ENCODE measurements around the gene TBRG4.
"Not testable (repeated sequence)": the region's sequence is repeated elsewhere in the genome, so short reads cannot be mapped to it uniquely, and the experiment has no call there.

Gene TBRG4
- 91.6 reads per million, percentile 81 among the genes with 10 or more reads in this experiment for total RNA-seq

DNA sequence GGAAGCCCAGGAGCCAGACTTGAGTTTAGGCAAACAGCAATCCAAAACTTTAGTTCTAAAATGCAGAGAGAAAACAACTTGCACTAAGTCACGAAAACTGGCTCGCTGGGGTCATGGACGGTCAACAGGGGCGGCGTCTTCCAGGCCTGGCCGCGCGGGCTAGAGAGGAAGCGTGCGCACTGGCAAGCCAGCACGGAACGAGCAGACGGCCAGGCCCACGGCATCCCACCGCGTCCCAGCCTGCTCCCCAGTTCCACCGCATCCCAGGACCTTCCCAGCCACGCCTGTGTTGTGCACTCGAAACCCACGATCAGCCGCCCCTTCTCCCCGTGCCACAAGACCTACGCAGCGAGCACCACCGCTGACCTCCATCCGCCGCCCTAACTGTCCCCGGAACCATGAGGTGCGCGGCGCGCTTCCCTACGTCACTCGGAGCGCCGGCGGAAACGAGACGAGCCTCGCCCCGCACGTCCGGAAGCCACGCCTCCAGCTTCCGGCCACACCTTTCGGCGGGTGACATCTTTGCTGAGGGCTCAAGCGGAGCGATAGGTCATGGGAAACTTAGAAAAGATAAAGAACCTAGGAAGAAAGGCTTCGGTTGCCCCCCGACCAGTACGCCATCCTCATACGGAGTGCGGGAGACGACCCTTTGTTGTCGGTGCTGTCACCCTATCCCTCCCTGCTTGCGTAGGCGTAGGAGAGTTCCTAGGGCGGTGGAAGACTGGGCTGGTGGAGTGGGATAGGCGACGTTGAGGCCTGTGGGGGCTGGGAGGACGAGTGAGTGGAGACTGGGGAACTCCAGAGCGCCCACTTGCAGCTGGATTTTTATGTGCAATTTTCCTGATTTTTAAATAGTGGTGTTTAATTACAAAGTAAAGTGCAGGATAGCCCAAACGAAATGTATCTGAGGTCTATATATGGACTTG is at the start of gene TBRG4:
TSS of gene TBRG4 (minus strand) at position 400 of the 926 bp plus-strand sequence. CDS start 2,460 bp downstream, outside the sequence.
- peak; percentile 89 for DNase-seq

DNA sequence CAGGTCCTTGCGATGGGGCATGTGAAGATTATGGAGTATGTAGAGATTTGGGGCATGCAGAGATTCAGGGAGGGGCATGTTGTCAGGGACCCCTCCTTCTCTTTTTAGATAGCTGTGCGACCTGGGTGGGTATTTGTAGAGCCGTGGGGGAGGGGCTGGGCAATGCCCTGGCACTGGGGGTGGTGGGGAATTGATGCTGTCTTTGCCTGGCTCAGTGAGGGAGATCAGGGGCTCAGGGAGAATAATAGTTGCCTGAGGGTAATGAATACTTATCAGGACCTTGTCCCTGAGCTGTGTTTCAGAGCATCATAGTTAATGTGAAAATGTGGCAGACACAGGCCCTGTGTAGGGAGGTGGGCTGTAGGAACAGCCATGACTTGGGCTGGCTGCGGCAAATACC is 49.6 kb upstream of the TBRG4 start:
- DNase-seq = no peak

DNA sequence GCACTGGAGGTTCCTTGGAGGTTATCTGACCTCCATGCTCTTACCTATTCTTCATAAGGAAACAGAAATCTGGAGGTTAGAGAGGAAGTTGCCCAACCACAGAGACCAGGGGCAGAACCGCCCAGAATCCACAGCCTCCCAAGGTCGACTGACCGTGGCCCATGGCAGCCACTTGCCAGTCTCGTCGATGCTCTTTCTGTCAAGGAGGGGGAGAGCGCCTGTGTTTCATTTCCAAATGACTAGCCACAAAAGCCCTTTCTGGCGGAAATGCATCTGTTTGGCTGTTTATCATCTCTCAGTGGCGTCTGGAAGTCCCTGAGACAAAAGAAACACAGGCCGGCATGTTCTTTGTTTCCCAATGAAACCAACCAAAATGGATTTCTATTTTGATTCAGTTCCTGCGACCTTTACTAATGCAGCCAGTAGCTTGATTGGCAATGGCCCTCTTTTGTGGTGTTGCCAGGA is 49.0 kb upstream of the TBRG4 start:
- no peak for DNase-seq

DNA sequence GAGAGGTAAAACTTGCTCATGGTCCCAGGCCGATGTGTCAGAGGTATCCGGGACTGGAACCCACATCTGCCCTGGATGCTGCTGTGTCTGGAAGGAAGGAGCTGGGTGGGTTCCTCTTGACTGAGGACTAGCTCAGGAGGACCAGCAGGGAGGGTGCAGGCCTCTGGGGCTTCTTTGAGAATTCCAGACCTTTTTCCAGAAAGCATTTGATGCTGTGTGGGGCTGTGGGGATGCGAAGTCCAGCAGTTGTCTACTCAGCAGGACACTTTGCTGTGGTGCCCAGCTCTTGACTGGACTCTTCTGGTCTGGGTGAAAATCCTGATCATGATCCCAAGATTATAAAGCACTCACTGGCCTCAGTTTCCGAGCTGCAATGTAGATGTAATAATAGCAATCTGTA is 47.8 kb upstream of the TBRG4 start:
- no peak for DNase-seq

DNA sequence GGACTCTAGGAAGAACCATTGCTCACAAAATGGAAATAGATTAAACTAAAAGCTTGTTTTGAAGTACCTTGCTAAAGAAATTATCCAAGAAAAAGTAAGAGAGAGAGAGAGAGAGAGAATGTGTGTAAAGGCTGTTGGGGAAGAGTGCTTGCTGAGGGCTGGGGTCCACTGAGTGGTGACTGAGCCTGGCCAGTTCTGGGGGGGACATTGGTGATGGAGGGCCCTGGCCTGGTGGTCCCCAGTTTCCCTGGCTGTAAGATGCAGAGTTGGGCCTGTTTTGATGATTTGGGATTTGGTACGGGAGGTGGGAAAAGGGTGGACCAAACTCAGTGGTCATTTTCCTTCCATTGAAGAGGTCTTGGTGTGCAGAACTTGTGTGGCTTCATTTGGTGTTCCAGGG is 47.0 kb upstream of the TBRG4 start:
- no peak for DNase-seq

DNA sequence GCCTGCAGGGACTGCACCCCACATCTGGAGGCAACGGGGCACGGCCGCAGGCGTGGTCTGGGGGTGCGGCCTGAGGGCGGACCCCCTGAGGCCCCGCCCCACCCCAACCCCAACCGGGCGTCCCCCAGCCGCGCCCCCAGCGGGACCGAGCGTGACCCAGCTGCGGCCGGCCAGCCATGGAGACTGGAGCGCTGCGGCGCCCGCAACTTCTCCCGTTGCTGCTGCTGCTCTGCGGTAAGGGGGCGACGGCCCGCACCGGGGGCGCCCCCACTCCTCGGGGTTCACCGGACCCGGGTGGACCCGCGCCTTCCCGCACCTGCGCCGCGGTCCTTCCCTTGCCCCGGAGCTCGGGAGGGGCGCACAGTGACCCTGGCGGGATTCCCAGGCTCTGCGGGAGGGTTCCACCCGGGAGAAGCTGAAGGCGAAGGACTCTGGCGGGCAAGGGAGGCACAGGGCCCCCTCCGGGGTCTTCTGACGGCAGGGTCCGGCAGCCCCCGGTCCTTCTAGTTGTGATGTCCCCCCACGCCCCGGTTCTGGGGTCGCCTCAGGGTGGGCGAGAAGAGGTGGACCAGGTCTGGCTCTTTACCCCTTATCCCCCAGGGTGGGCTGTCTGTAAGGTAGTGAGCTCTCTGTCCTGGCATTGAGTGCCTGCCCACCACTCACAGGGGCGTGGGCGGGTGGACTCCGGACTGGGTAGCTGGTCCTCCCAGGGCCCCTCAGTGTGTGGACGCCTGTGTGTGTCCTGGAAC is 46.3 kb upstream of the TBRG4 start, which contains the start of gene RAMP3:
TSS of gene RAMP3 (plus strand) at position 139 of the 749 bp plus-strand sequence. CDS start at position 177, 38 bp downstream.
- DNase-seq = no peak

DNA sequence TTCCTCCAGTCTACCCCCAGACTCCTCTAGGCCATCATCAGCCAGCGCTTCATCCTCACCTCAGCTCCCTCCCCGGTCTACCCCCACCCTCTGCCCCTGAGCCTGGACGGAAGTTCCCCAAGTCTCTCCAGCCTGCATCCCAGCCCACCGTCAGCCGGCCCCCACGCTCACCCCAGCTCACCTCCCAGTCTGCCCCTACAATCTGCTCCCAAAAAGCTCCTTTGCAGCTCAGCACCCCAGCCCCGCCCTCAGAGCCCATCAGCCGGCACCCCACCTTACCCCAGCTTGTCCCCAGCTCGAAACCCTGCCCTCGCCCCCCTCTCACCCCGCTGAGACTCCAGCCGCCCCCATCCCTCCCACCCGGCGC is 45.8 kb upstream of the TBRG4 start:
- no peak for DNase-seq

DNA sequence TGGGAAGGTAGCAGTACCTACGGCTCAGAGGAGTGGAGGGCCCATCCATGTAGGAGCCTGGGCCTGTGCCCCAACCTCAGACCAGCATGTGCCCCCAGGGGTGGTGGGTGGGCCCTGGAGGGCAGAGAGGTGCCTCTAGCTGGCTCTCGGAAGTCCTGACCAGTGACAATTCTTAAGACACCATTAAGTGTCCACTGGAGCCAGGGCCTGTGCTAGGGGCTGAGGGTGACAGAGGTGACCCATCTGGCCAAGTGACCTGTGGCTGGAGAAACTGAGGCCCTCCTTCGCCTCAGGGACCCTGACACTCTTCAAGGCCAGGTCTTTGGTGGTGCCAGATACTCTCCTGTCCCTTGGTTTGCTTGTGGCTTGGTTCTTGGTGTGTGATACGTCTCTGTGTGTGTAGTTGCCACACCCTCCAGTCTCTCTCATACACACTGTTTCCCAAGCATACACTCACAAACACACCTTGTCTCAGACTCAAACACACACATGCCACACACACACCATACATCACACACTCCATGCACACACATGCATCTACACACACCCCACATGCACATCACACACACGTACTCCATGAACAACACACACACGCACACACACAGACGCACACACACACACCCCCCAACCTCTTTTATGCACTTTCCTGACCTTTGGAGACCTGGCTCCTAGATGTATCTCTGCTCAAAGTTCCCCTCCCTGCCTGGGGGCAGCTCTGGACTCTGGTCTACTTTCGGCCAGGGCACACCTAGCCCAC is 45.2 kb upstream of the TBRG4 start:
- DNase-seq = no peak

DNA sequence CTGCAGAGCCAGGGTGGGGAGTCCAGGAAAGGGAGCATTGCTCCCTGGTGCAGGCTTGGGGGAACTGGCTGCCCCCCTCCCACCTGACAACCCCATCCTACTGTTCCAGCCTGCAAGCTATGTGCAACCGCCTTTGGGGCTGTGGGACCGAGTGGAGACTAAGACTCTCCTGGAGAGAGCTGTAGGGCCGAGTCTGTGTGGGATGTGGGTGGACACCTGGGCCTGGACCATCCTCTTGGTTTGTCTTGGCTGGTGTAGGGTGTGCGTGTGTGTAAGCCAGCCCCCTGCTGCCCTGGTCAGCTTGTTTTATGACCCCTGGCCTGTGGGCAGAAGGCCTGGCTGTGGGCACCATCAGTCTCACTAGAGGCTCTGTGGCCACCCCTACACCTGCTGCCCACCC is 44.4 kb upstream of the TBRG4 start:
- DNase-seq = no peak

DNA sequence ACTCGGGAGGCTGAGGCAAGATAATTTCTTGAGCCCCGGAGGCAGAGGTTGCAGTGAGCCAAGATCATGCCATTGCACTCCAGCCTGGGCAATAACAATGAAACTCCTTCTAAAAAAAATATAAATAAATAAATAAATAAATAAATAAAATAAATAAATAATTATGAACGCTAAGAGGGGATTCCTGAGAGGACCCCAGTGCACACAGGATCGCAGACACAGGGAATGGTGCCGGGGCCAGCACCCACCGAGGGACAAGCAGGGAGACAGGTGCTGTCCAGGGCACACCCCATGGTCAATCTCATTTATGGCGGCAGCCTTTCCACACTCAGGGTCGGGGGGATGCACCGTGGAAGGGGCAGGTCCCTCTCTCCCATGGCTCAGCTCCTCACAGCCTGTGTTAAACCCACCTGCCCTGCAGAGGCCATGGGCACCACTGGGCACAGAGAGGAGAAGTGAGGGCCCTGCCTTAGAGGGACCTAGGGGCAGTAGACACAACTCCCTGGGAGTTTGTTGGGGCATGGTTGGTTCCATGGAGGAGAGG is 43.9 kb upstream of the TBRG4 start:
- no peak for DNase-seq

DNA sequence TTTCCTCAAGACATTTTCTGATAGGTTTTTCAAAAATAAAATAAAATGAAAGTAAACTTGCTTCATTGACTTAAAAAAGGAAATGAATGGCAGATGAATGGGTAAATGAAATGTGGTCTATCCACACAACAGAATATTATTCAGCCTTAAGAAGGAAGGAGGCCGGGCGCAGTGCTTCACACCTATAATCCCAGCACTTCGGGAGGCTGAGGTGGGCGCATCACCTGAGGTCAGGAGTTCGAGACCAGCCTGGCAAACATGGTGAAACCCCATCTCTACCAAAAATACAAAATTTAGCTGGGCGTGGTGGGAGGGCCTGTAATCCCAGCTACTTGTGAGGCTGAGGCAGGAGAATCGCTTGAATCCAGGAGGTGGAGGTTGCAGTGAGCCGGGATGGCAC is 42.4 kb upstream of the TBRG4 start:
- not testable (repeated sequence) for DNase-seq

DNA sequence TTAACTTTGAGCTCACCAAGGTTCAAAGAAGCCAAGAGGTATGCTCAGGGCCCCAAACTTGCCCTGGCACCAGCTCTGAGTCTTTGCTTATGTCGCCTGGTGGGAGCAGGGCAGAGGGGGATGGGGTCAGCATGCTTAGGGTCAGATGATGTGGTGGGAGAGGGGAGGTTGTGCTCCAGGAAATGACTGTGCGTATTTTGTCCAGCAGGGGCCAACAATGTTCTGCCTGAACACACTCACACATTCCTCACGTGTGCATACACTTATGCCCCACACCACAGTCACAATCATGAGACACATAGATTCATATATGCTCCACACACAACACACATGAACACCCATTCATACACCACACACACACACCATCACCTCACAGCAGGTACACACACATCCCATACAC is 41.7 kb upstream of the TBRG4 start:
- no peak for DNase-seq

DNA sequence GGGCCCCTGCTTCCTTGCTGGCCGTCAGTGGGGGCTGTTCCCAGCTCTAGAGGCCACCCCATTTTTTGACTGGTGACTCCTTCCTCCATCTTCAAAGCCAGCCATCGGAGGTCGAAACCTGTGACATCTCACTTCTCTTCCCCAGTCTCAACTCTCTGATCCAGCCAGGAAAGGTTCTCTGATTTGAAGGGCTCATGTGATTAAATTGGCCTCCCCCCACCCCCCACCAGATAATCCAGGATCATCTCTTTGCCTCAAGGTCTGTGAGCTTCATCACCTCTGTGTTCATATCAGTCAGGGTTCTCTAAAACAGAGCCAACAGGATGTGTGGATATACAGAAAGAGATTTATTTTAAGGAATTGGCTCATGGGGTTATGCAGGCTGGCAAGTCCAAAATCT is 40.5 kb upstream of the TBRG4 start:
- DNase-seq = no peak

DNA sequence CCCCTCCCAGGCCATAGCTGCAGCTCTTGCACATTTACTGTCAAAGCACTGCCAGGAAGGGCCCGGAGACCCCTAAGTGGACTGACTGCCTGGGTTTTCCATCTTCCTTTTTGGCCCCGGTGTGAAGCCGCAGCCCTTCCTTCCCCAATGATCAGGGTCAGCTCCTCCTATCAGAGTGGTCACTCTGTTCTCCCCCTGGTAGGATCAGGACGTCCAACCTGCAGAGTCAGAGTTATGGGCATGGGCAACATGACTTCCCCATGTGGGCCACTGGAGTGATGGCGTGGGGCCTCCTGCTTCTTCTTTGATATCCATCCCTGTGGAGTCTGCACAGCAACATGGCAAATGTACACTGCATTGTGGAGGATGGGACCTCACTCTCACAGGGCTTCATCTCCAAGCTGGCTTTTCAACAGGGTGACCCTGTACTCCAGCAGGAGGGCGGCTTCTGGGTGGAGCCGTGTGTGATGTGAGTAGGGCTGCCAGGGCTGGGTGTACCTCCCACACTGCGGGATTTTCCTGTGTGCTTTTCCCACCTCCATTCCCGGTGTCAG is 39.7 kb upstream of the TBRG4 start:
- no peak for DNase-seq

DNA sequence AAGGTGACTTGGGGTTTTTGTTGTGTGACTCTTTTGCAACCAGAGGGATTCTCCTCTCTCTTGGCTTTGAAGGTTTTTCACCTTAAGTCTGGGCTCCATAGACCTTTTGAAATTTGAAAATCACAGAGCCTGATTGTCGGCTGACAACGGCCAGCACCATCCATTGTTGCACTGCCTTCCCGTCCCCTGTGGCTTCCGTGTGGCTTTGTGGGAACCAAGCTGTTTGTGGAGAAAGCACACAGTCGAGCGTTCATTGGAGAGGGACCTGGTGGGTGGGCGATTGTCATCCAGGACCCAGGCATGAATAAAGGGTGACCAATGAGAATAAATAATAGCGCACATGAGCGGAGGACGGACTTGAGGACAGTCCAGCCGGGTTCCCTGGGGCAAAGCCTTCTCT is 38.7 kb upstream of the TBRG4 start:
- no peak for DNase-seq

DNA sequence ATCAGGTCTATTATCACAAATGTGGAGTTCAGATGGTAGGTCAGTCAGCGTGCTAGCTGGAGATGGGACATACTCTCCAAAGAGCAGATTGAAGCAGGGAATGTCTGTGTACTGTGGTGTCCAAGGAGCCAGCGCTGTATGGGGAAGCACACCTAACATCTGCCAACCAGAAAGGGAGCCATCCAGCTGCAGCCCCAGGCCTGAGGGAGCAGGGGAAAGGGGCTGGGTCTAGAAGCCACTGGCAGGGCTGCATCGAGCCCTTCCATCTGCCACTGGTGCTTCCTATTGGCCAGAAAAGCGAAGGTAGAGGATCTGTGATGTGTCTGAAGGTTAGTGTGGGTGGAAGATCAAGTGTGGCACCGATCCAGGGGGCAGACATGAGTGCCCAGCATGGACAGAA is 38.1 kb upstream of the TBRG4 start:
- DNase-seq = no peak

DNA sequence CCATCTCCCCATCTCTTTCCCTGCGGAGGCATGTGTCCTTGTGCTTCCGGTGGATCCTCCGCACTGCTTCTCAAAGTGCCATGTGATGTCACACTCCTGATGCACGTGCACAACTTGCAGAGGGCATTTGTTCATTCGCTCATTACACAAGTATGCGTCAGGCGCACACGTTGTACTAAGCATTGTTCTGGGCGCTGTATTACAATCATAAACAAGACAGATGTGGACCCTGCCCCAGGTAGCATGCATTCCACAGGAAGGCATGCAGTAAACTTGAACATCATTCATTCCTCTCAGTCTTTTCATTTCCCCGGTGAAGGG is 37.1 kb upstream of the TBRG4 start:
- no peak for DNase-seq

DNA sequence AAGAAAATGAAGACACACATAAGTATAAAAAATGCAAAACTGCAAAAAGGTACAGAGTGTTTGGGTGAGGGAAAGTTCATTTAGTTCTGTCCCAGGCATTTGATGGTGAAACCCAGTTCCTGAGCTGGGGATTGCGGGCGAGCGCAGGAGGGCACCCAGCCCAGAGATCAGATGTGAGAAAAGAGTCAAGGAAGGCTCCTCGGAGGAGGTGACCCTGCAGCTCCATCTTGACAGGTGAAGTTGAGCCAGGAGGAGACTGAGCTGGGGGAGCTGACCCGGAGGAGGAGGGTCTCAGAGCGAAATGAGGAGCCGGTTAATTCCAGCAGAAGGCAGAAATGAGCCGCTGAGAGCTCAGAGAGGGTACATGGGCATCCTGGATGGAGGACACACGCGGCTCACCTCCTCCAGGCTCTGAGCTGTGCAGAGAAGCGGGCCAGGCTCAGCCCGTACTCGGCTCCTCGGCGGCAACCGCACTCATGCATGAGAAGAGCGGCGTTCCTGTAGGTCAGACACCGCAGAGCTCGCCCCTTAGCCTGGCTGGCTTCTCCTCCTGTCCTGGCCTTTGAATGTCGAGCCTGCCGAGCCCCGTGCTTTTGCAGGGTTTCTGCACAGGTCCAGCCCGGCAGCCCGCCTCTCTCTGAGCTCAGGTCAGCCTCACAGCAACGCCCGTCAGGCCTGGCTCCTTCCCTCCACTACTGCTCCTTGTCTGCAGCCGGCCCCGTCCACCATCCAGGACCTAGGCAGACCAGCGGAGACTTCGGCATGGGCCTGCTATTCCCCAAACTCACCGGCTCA is 36.6 kb upstream of the TBRG4 start:
- DNase-seq = no peak

DNA sequence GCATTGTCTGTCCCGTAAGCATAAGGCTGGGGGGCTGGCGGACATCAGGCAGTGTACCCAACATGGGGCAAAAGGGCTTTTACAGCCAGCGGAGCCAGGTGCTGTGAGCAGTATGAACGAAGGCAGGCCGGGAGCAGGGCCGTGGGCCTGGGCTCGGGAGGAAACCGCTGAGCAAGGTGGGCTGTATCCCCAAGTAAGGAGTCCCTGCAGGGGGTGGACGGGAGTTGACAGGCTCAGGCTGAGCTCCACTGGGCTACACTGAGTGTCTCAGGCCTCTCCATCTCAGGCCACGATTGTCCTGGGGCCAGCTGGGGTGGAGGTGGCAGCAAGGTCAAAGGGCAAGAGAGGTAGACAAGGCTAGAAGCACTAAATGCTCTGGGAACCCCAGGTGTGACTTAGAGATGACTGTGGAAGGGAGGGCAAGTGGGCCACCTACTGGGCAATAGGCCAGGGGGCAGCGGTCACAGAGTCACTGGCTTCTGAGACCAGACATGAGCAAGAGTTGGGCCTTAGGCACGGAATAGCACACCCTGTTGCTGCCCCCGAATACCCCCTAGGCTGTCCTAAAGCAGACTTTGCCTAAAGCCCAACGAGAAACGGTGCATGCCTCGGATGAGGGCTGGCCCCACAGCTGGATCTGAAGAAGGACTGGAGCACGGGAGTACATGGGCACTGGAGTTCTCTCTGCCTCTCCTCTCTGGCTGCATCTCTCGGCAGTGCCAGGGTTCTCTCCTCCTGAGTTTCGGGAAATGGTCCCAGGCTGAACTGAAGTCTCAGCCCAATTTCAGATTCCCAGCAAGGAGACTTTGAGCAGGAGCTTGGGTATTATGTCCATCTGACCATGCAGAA is 35.3 kb upstream of the TBRG4 start:
- no peak for DNase-seq

DNA sequence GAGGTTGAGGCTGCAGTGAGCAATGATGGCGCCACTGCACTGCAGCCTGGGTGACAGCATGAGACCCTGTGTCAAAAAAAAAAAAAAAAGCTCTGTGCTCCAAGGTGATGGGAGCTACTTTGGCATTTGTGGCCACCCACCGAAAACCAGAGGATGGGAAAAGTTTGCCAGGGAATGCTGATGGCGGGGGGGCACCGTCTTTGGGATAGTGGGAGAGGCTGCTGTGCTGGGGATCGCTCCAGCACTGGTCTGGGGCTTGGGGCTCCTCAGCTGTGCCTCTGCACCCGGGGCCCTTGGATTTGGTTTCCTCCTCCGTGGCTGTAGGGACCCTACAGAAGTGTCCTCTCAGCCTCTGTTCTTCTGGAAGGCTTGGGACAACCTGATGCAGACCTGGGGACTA is 34.4 kb upstream of the TBRG4 start:
- DNase-seq = no peak

DNA sequence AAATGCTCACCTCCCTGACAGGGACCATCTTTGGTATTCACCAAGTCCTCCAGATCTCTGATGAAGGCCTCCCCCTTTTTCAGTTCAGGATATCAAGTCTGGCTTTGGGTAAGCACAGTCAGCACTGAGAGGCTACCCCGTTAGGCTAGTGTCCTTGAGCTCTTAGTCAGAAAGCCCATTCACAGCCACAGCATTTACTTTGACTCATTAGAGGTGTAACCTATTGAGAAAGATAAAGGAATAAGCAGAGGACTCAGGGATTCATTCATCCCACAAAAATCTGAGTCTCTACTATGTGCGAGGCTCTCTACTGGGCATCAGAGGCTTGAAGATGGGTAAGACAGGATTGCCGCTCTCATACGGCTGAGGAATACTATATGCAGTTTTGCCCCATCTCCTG is 32.1 kb upstream of the TBRG4 start:
- no peak for DNase-seq

Measured in effector CD4-positive, alpha-beta T cell (primary cell).